Measurements from ENCODE around the gene CCDC106. TPM values are rescaled to one million over a fixed set of nuclear protein-coding genes. Genes with fewer than 3 reads are reported as not detected.

Gene CCDC106
- total and polyA plus RNA-seq, 2 donors from 2014 or later = 22.7 to 51.9 TPM

- H3K4me3 ChIP-seq (ENCODE audit: low read length in 3 of 3) = no peak overlapping the region
- H3K9ac ChIP-seq (ENCODE audit: low read length in 3 of 3) = no peak overlapping the region
- H3K36me3 ChIP-seq (ENCODE audit: control insufficient read depth in 2 of 3, insufficient read depth in 3 of 3, low read length in 3 of 3) = peaks cover 0 to 29% (median 11%) of the 10 kb centered on the region in 3 donors
- no peak for DNase-seq
- TF ChIP-seq, protein P1, sequence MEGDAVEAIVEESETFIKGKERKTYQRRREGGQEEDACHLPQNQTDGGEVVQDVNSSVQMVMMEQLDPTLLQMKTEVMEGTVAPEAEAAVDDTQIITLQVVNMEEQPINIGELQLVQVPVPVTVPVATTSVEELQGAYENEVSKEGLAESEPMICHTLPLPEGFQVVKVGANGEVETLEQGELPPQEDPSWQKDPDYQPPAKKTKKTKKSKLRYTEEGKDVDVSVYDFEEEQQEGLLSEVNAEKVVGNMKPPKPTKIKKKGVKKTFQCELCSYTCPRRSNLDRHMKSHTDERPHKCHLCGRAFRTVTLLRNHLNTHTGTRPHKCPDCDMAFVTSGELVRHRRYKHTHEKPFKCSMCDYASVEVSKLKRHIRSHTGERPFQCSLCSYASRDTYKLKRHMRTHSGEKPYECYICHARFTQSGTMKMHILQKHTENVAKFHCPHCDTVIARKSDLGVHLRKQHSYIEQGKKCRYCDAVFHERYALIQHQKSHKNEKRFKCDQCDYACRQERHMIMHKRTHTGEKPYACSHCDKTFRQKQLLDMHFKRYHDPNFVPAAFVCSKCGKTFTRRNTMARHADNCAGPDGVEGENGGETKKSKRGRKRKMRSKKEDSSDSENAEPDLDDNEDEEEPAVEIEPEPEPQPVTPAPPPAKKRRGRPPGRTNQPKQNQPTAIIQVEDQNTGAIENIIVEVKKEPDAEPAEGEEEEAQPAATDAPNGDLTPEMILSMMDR (IDR thresholded peaks at IDR 0.05; ENCODE audit: borderline replicate concordance, extremely low read depth, insufficient read depth) = no peak
- H3K9me3 ChIP-seq (ENCODE audit: control insufficient read depth in 2 of 3, insufficient read depth in 1 of 3, low read length in 3 of 3) = no peaks in the 10 kb centered on the region
- no peak for FAIRE-seq
- H3K27ac ChIP-seq (ENCODE audit: low read depth in 2 of 2, low read length in 2 of 2) = no peak overlapping the region
- H3K4me1 ChIP-seq (ENCODE audit: control insufficient read depth in 2 of 3, insufficient read depth in 2 of 3, low read depth in 1 of 3, low read length in 3 of 3) = no peaks in the 10 kb centered on the region
- intact Hi-C loops (cut with DNase I) = no loop called here
- no peaks in the 10 kb centered on the region for H3K27me3 ChIP-seq (ENCODE audit: control insufficient read depth, insufficient read depth, low read length)
Observed at GRCh38 chr19:55698256-55698655, 50.2 kb downstream of the CCDC106 start.

DNA sequence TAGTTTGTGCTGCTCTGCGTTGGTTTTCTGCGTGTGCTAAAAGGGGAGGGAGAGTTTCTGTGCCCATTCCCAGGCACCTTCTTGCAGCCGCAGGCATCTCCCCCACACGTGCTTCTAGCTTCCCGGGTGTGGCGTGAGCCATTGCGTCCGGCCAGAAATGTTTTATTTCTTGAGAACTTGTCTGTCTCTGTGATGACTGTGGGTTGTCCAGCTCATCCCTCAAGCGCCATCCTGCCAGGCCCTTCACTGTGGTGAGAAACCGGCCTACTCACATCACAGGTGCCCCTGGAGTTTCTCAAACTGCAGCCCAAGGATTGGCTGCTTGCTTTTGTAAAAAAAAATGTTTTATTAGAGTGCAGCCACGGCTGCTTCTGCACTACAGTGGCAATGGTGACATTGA is 51.2 kb downstream of the CCDC106 start:
- H3K9ac ChIP-seq (ENCODE audit: low read length in 3 of 3) = no peak overlapping the region
- DNase-seq = no peak
- TF ChIP-seq, protein P1 (IDR thresholded peaks at IDR 0.05; ENCODE audit: borderline replicate concordance, extremely low read depth, insufficient read depth) = no peak
- FAIRE-seq = no peak
- no peaks in the 10 kb centered on the region for H3K9me3 ChIP-seq (ENCODE audit: control insufficient read depth in 2 of 3, insufficient read depth in 1 of 3, low read length in 3 of 3)
- intact Hi-C loops (cut with DNase I) = no loop called here
- peaks cover 0 to 21% (median 10%) of the 10 kb centered on the region in 3 donors for H3K36me3 ChIP-seq (ENCODE audit: control insufficient read depth in 2 of 3, insufficient read depth in 3 of 3, low read length in 3 of 3)
- no peaks in the 10 kb centered on the region for H3K27me3 ChIP-seq (ENCODE audit: control insufficient read depth, insufficient read depth, low read length)
- no peak overlapping the region for H3K4me3 ChIP-seq (ENCODE audit: low read length in 3 of 3)
- H3K27ac ChIP-seq (ENCODE audit: low read depth in 2 of 2, low read length in 2 of 2) = no peak overlapping the region
- no peaks in the 10 kb centered on the region for H3K4me1 ChIP-seq (ENCODE audit: control insufficient read depth in 2 of 3, insufficient read depth in 2 of 3, low read depth in 1 of 3, low read length in 3 of 3)

- TF ChIP-seq, protein P1 (IDR thresholded peaks at IDR 0.05; ENCODE audit: borderline replicate concordance, extremely low read depth, insufficient read depth) = no peak
- intact Hi-C loops (cut with DNase I) = no loop called here
- Histone ChIP-seq H3K9me3 (ENCODE audit: control insufficient read depth in 2 of 3, insufficient read depth in 1 of 3, low read length in 3 of 3) (no peaks in the 10 kb centered on the region), H3K27me3 (ENCODE audit: control insufficient read depth, insufficient read depth, low read length) (no peaks in the 10 kb centered on the region), H3K9ac (ENCODE audit: low read length in 3 of 3) (no peak overlapping the region), H3K4me3 (ENCODE audit: low read length in 3 of 3) (no peak overlapping the region), H3K27ac (ENCODE audit: low read depth in 2 of 2, low read length in 2 of 2) (no peak overlapping the region), H3K4me1 (ENCODE audit: control insufficient read depth in 2 of 3, insufficient read depth in 2 of 3, low read depth in 1 of 3, low read length in 3 of 3) (no peaks in the 10 kb centered on the region), H3K36me3 (ENCODE audit: control insufficient read depth in 2 of 3, insufficient read depth in 3 of 3, low read length in 3 of 3) (peaks cover 0 to 13% (median 9%) of the 10 kb centered on the region in 3 donors)
- no peak for DNase-seq
- no peak for FAIRE-seq
Observed at GRCh38 chr19:55700813-55701212, 52.8 kb downstream of the CCDC106 start.

GRCh38 chr19:55702131-55702627 is 54.2 kb downstream of the CCDC106 start:
- Histone ChIP-seq H3K9ac (ENCODE audit: low read length in 3 of 3) (no peak overlapping the region), H3K4me1 (ENCODE audit: control insufficient read depth in 2 of 3, insufficient read depth in 2 of 3, low read depth in 1 of 3, low read length in 3 of 3) (no peaks in the 10 kb centered on the region), H3K27me3 (ENCODE audit: control insufficient read depth, insufficient read depth, low read length) (no peaks in the 10 kb centered on the region), H3K9me3 (ENCODE audit: control insufficient read depth in 2 of 3, insufficient read depth in 1 of 3, low read length in 3 of 3) (no peaks in the 10 kb centered on the region), H3K36me3 (ENCODE audit: control insufficient read depth in 2 of 3, insufficient read depth in 3 of 3, low read length in 3 of 3) (peaks cover 0 to 10% (median 3%) of the 10 kb centered on the region in 3 donors), H3K27ac (ENCODE audit: low read depth in 2 of 2, low read length in 2 of 2) (no peak overlapping the region), H3K4me3 (ENCODE audit: low read length in 3 of 3) (no peak overlapping the region)
- no peak for FAIRE-seq
- peak in 1 of 5 donors; percentile 33 for DNase-seq
- TF ChIP-seq, protein P1 (IDR thresholded peaks at IDR 0.05; ENCODE audit: borderline replicate concordance, extremely low read depth, insufficient read depth) = no peak
- intact Hi-C loops (cut with DNase I) = no loop called here
